GM21723 (cell line): ENCODE measurements around the gene GABRA5.
"Not testable (repeated sequence)": the region's sequence is repeated elsewhere in the genome, so short reads cannot be mapped to it uniquely, and the experiment has no call there.

Experiments
- ATAC-seq: cut with Tn5 transposase; IDR thresholded peaks from one replicate; pipeline ENCODE4 v1.9.1; 2021; ENCODE audit warnings: mild to moderate bottlenecking, moderate library complexity; ENCODE audit not compliant: unreplicated experiment

Gene GABRA5

GRCh38 chr15:26875476-26875850 is 8.6 kb downstream of the GABRA5 start:
- ATAC-seq: no peak

GRCh38 chr15:26877831-26878230 is 11.0 kb downstream of the GABRA5 start:
- no peak for ATAC-seq

GRCh38 chr15:26879706-26880105 is 12.8 kb downstream of the GABRA5 start:
- ATAC-seq: no peak

- ATAC-seq: no peak
Measured at GRCh38 chr15:26882112-26882511, 15.2 kb downstream of the GABRA5 start.

DNA sequence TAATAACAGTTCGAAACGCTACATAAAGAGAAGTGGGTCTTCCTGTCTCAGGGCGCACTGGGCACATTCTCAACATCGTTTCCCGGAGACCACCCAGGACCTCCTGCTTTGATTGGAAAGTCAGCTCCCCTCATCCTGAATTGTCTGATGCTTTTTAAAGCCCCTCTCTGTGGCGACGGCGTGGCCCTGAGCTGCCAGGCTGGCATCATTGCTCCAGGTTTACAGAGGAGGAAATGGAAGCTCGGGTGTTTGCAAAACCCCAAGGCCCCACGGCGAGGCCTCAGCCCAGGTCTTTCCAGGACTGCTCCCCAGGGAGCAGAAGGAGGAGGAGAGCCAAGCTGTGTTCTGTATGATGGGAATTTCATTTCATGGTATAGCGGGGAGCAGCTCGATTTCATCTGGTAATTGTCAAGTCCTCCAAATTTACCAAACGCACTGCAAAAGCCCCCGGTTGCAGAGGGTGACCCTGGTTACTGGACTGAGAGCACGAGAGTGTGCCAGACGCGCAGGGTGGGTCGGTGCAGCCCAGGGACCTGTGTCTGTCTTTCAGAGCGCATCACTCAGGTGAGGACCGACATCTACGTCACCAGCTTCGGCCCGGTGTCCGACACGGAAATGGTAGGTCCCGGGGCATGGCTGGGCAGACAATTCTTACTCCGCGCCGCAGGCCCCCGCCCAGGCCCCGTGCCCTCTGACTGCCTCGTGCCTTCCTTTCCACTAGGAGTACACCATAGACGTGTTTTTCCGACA is 15.9 kb downstream of the GABRA5 start:
- ATAC-seq: no peak

GRCh38 chr15:26883466-26883865 is 16.6 kb downstream of the GABRA5 start:
- no peak for ATAC-seq

DNA sequence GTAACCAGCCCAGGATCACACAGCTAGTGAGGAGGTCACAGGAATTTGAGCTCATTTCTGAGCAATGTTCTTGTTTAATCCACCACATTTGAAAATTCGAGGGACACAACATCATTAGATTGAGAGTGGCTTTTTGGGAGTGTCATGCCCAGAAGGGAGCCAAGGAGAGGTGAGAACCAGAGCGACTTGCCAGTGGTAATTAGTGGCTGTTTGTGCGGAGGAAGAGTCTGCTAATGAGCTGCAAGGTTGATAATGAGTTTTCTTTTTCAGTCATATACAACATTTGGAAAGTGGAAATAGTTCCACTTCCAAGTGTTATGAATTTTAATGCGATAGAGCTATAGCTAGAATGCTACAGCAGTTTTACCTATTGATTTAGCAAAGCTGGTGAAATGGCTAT is 19.7 kb downstream of the GABRA5 start:
- no peak for ATAC-seq

DNA sequence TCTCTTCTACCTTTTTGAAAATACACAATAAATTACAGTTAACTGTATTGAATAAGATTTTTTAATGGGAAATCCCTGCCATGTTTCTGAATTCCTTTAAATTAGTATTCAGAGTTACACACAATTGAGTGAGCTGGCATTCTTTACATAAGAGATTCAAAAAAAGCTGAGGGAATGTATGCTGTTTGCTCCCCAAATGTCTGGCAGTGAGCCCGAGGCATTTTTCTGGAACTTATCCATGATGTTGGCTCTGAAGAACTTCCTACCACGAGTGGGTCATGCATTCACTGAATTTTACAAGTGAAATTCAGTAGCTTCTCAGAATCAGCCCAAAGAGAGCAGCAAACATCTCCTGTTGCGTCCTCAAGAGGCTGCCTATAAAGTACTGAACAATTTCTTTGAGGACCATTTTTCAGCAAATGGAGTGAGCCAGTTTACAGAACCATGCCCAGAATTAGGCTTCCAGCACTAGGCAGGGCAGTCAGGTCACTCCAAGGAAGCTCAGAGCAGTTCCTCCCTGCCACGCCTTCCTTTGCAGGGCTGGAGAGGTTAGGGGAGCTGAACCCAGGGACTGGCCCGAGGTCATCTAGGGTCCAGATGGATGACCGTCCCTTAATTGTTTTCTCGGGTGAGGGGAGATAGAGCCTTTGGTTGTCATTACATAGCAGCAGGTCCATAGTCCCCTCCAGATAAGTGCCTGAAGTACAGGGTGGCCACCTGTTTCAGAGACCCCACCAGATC is 21.2 kb downstream of the GABRA5 start:
- no peak for ATAC-seq

DNA sequence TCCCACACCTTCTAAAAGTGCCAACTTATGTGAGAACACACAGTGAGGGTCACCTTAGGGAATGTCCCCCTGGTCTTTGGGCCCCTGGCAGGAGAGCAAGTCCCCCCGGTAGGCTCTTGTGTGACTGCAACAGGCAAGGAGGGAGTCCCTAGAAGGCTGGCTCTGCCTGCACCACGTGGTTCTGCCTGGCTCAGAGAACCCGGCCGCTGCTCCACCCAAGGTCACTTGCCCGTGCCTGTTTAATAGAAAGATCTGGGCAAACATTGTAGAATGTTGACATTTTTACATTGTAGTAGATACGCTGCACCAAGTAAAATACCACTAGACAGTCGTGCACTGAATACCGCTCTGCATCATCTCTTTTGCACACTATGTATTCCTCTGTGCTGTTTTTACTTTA is 21.9 kb downstream of the GABRA5 start:
- ATAC-seq: no peak

GRCh38 chr15:26889298-26889898 is 22.5 kb downstream of the GABRA5 start:
- ATAC-seq: no peak

DNA sequence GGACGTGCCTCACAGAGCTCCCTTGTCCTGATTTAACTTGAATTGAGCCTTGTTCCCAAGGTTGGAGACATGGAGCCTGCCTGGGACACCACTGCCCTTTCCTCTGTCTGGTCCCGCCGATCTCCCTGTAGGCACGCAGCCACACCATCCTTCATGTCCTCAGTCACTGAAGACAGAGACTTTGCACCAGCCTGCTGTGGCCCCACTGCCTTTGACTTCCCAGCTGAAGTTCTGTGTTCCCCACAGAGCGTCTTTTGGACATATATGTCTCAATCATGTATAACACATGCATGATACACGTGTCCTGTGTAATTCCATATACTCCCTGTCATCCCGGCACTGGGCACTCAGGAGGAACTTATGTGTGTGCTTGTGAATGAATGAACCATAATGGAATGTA is 23.6 kb downstream of the GABRA5 start:
- ATAC-seq: no peak

DNA sequence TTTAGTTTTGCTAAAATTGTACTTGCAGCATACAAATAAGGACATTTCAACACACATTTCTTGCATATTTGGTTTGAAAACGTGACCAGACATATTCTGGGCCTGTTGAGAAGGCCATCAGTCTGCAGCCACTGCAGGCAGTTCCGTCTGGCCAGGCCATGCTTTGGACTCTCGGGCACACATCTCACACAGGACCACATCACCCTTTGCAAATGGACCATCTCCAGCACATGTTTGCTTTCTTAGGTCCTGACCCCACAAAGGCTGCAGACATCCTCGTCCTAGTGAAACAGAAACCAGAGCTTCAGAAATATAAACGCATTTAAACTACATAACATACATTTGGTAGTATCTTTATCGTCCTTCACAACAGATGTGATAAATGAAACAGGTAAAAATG is 24.1 kb downstream of the GABRA5 start:
- ATAC-seq: no peak

DNA sequence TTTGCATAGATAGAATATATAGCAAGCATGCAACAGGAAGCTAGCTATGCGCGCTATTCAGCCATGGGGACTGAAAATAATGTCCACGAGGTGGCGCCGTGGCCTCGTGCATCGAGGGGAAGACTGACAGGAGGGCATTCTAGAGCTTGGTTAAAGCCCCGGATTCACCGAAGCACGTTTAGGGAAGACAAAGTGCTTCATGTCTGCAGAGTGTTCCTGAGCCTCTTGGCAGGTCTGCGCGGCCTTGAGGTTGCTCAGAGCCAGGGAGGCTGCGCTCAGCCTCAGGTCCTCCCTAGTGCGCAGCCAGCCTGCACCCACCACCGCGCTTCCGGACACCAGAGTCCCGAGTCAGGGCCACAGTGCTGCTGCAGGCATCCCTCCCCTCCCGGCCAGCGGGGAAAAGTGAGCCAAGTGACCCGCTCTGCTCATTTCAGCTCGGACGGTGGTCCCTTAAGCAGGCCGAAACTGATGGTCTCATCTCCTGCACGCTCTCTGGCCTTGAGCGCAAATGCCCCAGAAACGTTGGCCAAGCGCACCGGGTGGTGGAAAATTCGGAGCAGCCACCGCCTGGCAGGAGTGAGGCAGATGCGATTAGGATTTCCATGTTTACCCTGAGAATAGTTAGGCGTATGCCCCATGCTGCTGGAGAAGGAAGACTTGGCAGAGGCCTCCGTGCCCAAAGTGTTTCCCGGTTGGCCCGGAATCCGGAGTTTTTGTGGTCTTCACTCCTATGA is 24.8 kb downstream of the GABRA5 start:
- ATAC-seq: no peak

DNA sequence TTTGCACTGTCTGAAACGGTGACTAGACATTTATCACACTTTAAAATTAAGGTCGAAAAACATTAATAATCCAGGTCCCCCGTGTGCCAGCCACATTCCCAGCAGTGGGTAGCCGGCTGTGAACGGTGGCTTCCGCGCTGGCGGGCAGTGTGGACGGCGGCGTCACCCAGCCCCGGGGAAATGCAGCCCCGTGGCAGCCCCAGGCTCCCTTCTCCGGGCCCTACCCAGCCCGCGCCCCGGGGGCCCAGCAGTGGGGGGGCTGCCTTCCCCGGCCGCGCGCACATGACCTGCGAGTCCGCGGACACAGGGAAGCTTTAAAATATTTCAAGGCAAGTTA is 25.3 kb downstream of the GABRA5 start:
- no peak for ATAC-seq

DNA sequence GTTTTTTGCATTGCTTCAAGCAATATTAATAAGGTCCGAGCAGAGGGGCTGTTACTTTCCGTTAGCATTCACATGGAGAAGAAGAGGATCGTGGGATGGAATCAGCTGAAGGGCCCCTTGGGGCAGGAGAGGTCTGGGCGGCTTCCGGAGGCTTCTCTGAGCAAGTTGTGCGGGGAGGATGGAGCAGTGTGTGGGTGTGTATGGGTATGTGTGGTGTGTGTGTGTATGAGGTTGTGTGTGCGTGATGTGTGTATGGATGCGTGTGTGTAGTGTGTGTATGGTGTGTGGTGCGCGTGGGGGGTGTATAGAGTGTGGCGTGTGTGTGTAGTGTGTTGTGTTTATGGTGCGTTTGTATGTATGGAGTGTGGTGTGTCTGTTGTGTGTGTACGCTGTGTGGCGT is 25.8 kb downstream of the GABRA5 start:
- no peak for ATAC-seq

DNA sequence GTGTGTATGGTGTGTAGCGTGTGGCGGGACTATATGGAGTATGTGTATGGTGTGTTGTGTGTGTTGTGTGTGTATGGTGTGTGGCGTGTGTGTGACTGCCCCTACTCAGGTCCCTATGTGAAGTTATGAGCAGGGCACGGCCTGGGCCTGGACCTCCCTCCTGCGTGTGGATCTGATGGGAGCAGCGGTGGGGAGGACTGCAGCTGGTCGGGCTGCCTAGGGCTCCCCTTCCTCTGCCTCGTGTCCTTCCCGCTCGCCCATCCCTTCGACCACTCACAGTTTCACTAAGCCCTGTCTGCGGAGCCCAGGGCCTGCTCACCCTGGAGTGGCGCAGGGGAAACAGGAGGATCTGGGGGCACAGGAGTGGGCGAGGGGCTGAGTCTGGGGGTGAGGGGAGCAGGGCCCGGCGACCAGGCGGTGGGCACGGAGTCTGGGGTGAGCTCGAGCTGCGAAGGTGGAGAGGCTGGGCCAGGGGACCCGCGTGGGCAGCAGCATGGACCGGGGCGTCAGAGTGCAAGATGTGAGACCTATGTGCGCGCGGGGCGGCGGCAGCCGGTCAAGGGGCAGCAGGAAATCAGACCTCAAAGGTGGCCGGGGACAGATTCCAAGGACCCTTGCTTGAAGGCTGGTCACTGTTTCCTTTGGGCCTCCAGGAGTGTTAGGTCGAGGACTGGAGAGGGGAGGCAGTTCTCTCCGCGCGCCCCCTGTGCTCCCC is 26.6 kb downstream of the GABRA5 start:
- no peak for ATAC-seq

DNA sequence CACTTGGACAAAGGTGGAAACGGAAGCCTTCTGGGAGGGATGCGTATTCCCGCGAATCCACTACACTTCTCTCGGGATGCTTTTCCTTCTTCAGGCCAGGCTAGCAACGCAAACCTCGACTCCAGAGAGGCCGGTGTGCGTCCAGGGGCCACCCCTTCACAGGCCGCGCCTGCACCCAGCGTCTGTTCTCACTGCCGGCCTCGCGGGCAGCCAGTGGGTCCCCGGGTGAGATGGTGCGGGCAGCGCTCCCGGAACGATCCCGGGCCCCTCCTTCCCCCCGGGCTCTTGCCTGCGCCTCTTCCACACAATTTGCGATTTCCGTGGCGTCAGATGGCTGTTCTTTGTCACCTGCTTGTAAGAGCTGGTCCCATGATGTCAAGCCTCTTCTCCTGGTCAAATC is 27.3 kb downstream of the GABRA5 start:
- no peak for ATAC-seq

GRCh38 chr15:26895346-26895745 is 28.5 kb downstream of the GABRA5 start:
- ATAC-seq: not testable (repeated sequence)

GRCh38 chr15:26899658-26900057 is 32.8 kb downstream of the GABRA5 start:
- no peak for ATAC-seq

DNA sequence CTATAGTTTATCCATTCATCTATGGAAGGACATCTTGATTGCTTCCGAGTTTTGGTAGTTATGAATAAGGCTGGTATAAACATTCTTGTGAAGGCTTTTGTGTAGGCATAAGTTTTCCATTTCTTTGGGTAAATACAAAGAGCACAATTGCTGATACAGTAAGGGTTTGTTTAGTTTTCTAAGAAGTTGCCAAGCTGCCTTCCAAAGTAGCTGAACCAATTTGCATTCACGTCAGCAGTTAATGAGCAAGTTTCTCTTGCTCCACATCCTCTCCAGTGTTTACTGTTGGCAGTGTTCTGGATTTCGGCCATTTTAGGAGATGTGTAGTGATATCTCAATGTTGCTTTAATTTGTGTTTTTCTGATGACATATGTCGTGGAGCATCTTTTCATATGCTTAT is 34.2 kb downstream of the GABRA5 start:
- ATAC-seq: no peak

GRCh38 chr15:26910715-26911114 is 43.9 kb downstream of the GABRA5 start:
- ATAC-seq: no peak
